ENCODE results near the gene ARRDC4. TPM values are rescaled to one million over a fixed set of nuclear protein-coding genes. Genes with fewer than 3 reads are reported as not detected.
A peak's percentile ranks its signal among the peaks of the same experiment; 100 is the strongest.

ARRDC4 gene
- polyA plus RNA-seq, 1 of the 3 experiments (the other 2 are of a cell fraction), result 2.3 TPM

GRCh38 chr15:97972366-97972765 lies 11.9 kb downstream of the ARRDC4 start:
- WGBS (ENCODE audit: low lambda C conversion rate), result 18% methylated on average over 1 of the region's 1 CpG
- peak overlapping the region in 1 of 2 experiments; percentile 39; a peak in 2 of 4 replicates for H3K27ac ChIP-seq (ENCODE audit: low read depth in 2 of 2, low read length in 1 of 2)
- H3K4me1 ChIP-seq (ENCODE audit: control insufficient read depth in 1 of 2, insufficient read depth in 2 of 2, low read depth in 1 of 2, low read length in 1 of 2), result peaks cover 0 to 5% of the 10 kb centered on the region in 2 experiments; a peak in 2 of 4 replicates
- H3K4me2 ChIP-seq, result no peak overlapping the region
- CTCF ChIA-PET, result no interaction called here
- H4K20me1 ChIP-seq (ENCODE audit: insufficient read depth), result no peaks in the 10 kb centered on the region
- TF ChIP-seq NRF1 (IDR thresholded peaks at IDR 0.05; ENCODE audit: low read depth, low read length) (no peak), SMC3 (IDR thresholded peaks at IDR 0.05; ENCODE audit: low read depth, low read length) (no peak), FOSL2 (IDR thresholded peaks at IDR 0.05; ENCODE audit: borderline replicate concordance, low read depth) (no peak), MEF2A (IDR thresholded peaks at IDR 0.05; ENCODE audit: borderline replicate concordance, low read depth) (no peak), ZBTB33 (IDR thresholded peaks at IDR 0.05; ENCODE audit: borderline replicate concordance, low read depth) (no peak), MAX (IDR thresholded peaks at IDR 0.05; ENCODE audit: low read depth) (no peak), REST (IDR thresholded peaks at IDR 0.05; ENCODE audit: low read depth, low read length) (no peak), FOXJ3 (CRISPR knock-in tag; IDR thresholded peaks at IDR 0.05) (no peak), TAF1 (IDR thresholded peaks at IDR 0.05; ENCODE audit: borderline replicate concordance, low read depth, low read length) (no peak), GATA2 (CRISPR knock-in tag; IDR thresholded peaks at IDR 0.05) (no peak), FOXM1 (IDR thresholded peaks at IDR 0.05; ENCODE audit: low read depth) (no peak), EP300 (IDR thresholded peaks at IDR 0.05; ENCODE audit: borderline replicate concordance in 1 of 2, low read depth in 1 of 2, low read length in 1 of 2) (no peak)
- H2AFZ ChIP-seq (ENCODE audit: low read depth), result no peak overlapping the region
- no peaks in the 10 kb centered on the region for H3F3A ChIP-seq (replicated peaks; ENCODE audit: insufficient read depth)
- POLR2A ChIA-PET, result no interaction called here
- no peak overlapping the region for H3K9ac ChIP-seq
- H3K4me3 ChIP-seq (ENCODE audit: low read depth in 2 of 2, low read length in 1 of 2), result no peak overlapping the region
- no peaks in the 10 kb centered on the region for H3K9me2 ChIP-seq
- no peaks in the 10 kb centered on the region for H3K79me2 ChIP-seq (ENCODE audit: insufficient read depth)
- no peaks in the 10 kb centered on the region for H3K9me3 ChIP-seq
- H3K36me3 ChIP-seq (replicated peaks in 1 of 2; ENCODE audit: control insufficient read depth in 1 of 2, insufficient read depth in 2 of 2, low read length in 1 of 2), result peaks cover 18 to 57% of the 10 kb centered on the region in 2 experiments
- H3K27me3 ChIP-seq (ENCODE audit: insufficient read depth), result no peaks in the 10 kb centered on the region
- peak; percentile 31 for DNase-seq
